ENCODE measurements around the gene TUBGCP5. TPM values are rescaled to one million over a fixed set of nuclear protein-coding genes. Genes with fewer than 3 reads are reported as not detected.
"Not testable (repeated sequence)": the region's sequence is repeated elsewhere in the genome, so short reads cannot be mapped to it uniquely, and the experiment has no call there.

The TUBGCP5 gene
- total and polyA plus RNA-seq, 10 of the 15 experiments (the other 5 are each of a cell fraction or from before 2014, with no cell fraction given), result 6.4 to 29.2 (median 20.2) TPM

GRCh38 chr15:23048572-23049282 lies 9.4 kb upstream of the TUBGCP5 start:
- intact Hi-C loops (cut with micrococcal nuclease; ENCODE audit: unreplicated experiment); H3K4me1 ChIP-seq (ENCODE audit: control insufficient read depth, insufficient read depth, low read length); CTCF ChIA-PET; H3K4me2 ChIP-seq (ENCODE audit: control insufficient read depth, insufficient read depth); SMC1A ChIA-PET (ENCODE audit: uncharacterized antibody, unreplicated experiment); H2AFZ ChIP-seq (ENCODE audit: control insufficient read depth, low read depth, low read length); H3K79me2 ChIP-seq (ENCODE audit: control insufficient read depth, insufficient read depth, low read length); H3K27ac ChIP-seq (ENCODE audit: control insufficient read depth, insufficient read depth); DNase-seq (ENCODE audit: low read depth, low spot score); H3K4me3 ChIP-seq; POLR2A ChIA-PET; ATAC-seq; FAIRE-seq; H3K27me3 ChIP-seq (replicated peaks in 1 of 2; ENCODE audit: control insufficient read depth in 2 of 2, insufficient read depth in 2 of 2, low read length in 1 of 2); BruUV-seq (replicated peaks); H3K9ac ChIP-seq (ENCODE audit: control insufficient read depth, insufficient read depth, low read length); RAD21 ChIA-PET (ENCODE audit: unreplicated experiment); H3K36me3 ChIP-seq (ENCODE audit: control insufficient read depth in 2 of 2, insufficient read depth in 2 of 2, low read length in 1 of 2); in situ Hi-C loops (cut with MboI); H4K20me1 ChIP-seq (ENCODE audit: control insufficient read depth, insufficient read depth); H3K9me3 ChIP-seq (replicated peaks; ENCODE audit: control insufficient read depth, insufficient read depth, low read length): not testable (repeated sequence)
- WGBS (ENCODE audit: insufficient coverage, insufficient replicate concordance, low lambda C conversion rate, missing lambda C conversion rate), result 96% methylated on average over 9 of the region's 9 CpGs

DNA sequence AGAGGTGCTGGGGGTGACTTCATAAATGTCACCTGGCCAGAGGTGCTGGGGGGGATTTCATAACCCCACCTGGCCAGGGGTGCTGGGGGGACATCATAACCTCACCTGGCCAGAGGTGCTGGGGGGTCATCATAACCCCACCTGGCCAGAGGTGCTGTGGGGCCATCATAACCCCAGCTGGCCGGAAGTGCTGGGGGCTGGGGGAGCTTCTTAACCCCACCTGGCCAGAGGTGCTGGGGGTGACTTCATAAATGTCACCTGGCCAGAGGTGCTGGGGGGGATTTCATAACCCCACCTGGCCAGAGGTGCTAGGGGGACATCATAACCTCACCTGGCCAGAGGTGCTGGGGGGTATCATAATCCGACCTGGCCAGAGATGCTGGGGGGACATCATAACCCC lies 4.6 kb upstream of the TUBGCP5 start:
- H4K20me1 ChIP-seq (ENCODE audit: control insufficient read depth, insufficient read depth); BruUV-seq (replicated peaks); H3K27ac ChIP-seq (ENCODE audit: control insufficient read depth, insufficient read depth); H3K79me2 ChIP-seq (ENCODE audit: control insufficient read depth, insufficient read depth, low read length); H3K9ac ChIP-seq (ENCODE audit: control insufficient read depth, insufficient read depth, low read length); H3K4me3 ChIP-seq; H2AFZ ChIP-seq (ENCODE audit: control insufficient read depth, low read depth, low read length); SMC1A ChIA-PET (ENCODE audit: uncharacterized antibody, unreplicated experiment); in situ Hi-C loops (cut with MboI); DNase-seq (ENCODE audit: low read depth, low spot score); H3K27me3 ChIP-seq (replicated peaks in 1 of 2; ENCODE audit: control insufficient read depth in 2 of 2, insufficient read depth in 2 of 2, low read length in 1 of 2); POLR2A ChIA-PET; H3K9me3 ChIP-seq (replicated peaks; ENCODE audit: control insufficient read depth, insufficient read depth, low read length); RAD21 ChIA-PET (ENCODE audit: unreplicated experiment); FAIRE-seq; CTCF ChIA-PET; H3K36me3 ChIP-seq (ENCODE audit: control insufficient read depth in 2 of 2, insufficient read depth in 2 of 2, low read length in 1 of 2); H3K4me1 ChIP-seq (ENCODE audit: control insufficient read depth, insufficient read depth, low read length); ATAC-seq; intact Hi-C loops (cut with micrococcal nuclease; ENCODE audit: unreplicated experiment); H3K4me2 ChIP-seq (ENCODE audit: control insufficient read depth, insufficient read depth): not testable (repeated sequence)
- 77% methylated on average over 2 of the region's 2 CpGs for WGBS (ENCODE audit: insufficient coverage, insufficient replicate concordance, low lambda C conversion rate, missing lambda C conversion rate)

DNA sequence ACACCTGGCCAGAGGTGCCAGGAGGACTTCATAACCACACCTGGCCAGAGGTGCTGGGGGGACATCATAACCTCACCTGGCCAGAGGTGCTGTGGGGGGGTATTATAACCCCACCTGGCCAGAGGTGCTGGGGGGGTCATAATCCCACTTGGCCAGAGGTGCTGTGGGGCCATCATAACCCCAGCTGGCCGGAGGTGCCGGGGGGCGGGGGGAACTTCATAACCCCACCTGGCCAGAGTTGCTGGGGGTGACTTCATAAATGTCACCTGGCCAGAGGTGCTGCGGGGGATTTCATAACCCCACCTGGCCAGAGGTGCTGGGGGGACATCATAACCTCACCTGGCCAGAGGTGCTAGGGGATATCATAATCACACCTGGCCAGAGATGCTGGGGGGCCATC lies 4.2 kb upstream of the TUBGCP5 start:
- WGBS (ENCODE audit: insufficient coverage, insufficient replicate concordance, low lambda C conversion rate, missing lambda C conversion rate), result 100% methylated on average over 4 of the region's 4 CpGs
- in situ Hi-C loops (cut with MboI), result not testable (repeated sequence)

DNA sequence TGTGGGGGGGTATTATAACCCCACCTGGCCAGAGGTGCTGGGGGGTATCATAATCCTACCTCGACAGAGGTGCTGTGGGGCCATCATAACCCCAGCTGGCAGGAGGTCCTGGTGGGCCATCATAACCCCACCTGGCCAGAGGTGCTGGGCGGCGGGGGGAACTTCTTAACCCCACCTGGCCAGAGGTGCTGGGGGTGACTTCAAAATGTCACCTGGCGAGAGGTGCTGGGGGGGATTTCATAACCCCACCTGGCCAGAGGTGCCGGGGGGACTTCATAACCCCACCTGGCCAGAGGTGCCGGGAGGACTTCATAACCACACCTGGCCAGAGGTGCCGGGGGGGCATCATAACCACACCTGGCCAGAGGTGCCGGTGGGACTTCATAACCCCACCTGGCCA lies 2.4 kb upstream of the TUBGCP5 start:
- H3K9me3 ChIP-seq (replicated peaks; ENCODE audit: control insufficient read depth, insufficient read depth, low read length); SMC1A ChIA-PET (ENCODE audit: uncharacterized antibody, unreplicated experiment); in situ Hi-C loops (cut with MboI); H3K4me1 ChIP-seq (ENCODE audit: control insufficient read depth, insufficient read depth, low read length); ATAC-seq; POLR2A ChIA-PET; H3K79me2 ChIP-seq (ENCODE audit: control insufficient read depth, insufficient read depth, low read length); H3K27ac ChIP-seq (ENCODE audit: control insufficient read depth, insufficient read depth); H3K36me3 ChIP-seq (ENCODE audit: control insufficient read depth in 2 of 2, insufficient read depth in 2 of 2, low read length in 1 of 2); CTCF ChIA-PET; DNase-seq (ENCODE audit: low read depth, low spot score); H4K20me1 ChIP-seq (ENCODE audit: control insufficient read depth, insufficient read depth); H3K4me3 ChIP-seq; FAIRE-seq; H3K27me3 ChIP-seq (replicated peaks in 1 of 2; ENCODE audit: control insufficient read depth in 2 of 2, insufficient read depth in 2 of 2, low read length in 1 of 2); BruUV-seq (replicated peaks); RAD21 ChIA-PET (ENCODE audit: unreplicated experiment); intact Hi-C loops (cut with micrococcal nuclease; ENCODE audit: unreplicated experiment); H2AFZ ChIP-seq (ENCODE audit: control insufficient read depth, low read depth, low read length); H3K4me2 ChIP-seq (ENCODE audit: control insufficient read depth, insufficient read depth); H3K9ac ChIP-seq (ENCODE audit: control insufficient read depth, insufficient read depth, low read length): not testable (repeated sequence)
- WGBS (ENCODE audit: insufficient coverage, insufficient replicate concordance, low lambda C conversion rate, missing lambda C conversion rate), result 86% methylated on average over 8 of the region's 8 CpGs

More for the DNA sequence above, 4.2 kb upstream of the TUBGCP5 start:
- H3K4me3 ChIP-seq; CTCF ChIA-PET; BruUV-seq (replicated peaks); RAD21 ChIA-PET (ENCODE audit: unreplicated experiment); ATAC-seq; H3K9me3 ChIP-seq (replicated peaks; ENCODE audit: control insufficient read depth, insufficient read depth, low read length); H3K27ac ChIP-seq (ENCODE audit: control insufficient read depth, insufficient read depth); H4K20me1 ChIP-seq (ENCODE audit: control insufficient read depth, insufficient read depth); H3K9ac ChIP-seq (ENCODE audit: control insufficient read depth, insufficient read depth, low read length); H3K4me2 ChIP-seq (ENCODE audit: control insufficient read depth, insufficient read depth); intact Hi-C loops (cut with micrococcal nuclease; ENCODE audit: unreplicated experiment); POLR2A ChIA-PET; DNase-seq (ENCODE audit: low read depth, low spot score); H3K36me3 ChIP-seq (ENCODE audit: control insufficient read depth in 2 of 2, insufficient read depth in 2 of 2, low read length in 1 of 2); H2AFZ ChIP-seq (ENCODE audit: control insufficient read depth, low read depth, low read length); FAIRE-seq; H3K79me2 ChIP-seq (ENCODE audit: control insufficient read depth, insufficient read depth, low read length); H3K4me1 ChIP-seq (ENCODE audit: control insufficient read depth, insufficient read depth, low read length); H3K27me3 ChIP-seq (replicated peaks in 1 of 2; ENCODE audit: control insufficient read depth in 2 of 2, insufficient read depth in 2 of 2, low read length in 1 of 2); SMC1A ChIA-PET (ENCODE audit: uncharacterized antibody, unreplicated experiment): not testable (repeated sequence)
